HL-60 (cell line): ENCODE data around the gene POU2F2.

ENCODE experiments used
- POLR2AphosphoS5 ChIP-seq: IDR thresholded peaks from 2 replicates; pipeline ENCODE4 v1.6.1; 2012; ENCODE audit warnings: low read depth
- TF ChIP-seq, protein P1 (sequence below): IDR thresholded peaks from one replicate; pipeline ENCODE4 v1.5.1; 2011; ENCODE audit warnings: low read length, control low read depth, inconsistent platforms; ENCODE audit not compliant: insufficient read depth

DNA sequence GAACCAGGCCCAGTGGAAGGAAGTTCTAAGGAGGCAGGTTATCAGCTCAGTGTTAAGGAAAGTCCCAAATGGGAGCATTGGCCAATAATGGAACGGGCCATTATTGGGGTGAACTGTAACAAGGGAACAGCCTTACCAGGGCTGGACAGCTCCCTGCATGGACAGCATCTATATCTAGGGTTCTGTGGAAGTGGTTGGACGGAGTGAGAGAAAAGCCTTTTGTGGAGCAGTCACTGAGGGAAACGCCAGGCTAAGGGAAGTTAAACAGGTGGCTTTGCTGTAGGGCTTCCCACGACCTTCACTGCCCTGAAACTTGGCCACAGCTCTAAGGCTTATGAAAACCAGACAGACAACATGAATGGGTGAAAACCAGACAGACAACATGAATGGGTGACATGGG, 17.0 kb downstream of the POU2F2 start:
- TF ChIP-seq, protein P1, sequence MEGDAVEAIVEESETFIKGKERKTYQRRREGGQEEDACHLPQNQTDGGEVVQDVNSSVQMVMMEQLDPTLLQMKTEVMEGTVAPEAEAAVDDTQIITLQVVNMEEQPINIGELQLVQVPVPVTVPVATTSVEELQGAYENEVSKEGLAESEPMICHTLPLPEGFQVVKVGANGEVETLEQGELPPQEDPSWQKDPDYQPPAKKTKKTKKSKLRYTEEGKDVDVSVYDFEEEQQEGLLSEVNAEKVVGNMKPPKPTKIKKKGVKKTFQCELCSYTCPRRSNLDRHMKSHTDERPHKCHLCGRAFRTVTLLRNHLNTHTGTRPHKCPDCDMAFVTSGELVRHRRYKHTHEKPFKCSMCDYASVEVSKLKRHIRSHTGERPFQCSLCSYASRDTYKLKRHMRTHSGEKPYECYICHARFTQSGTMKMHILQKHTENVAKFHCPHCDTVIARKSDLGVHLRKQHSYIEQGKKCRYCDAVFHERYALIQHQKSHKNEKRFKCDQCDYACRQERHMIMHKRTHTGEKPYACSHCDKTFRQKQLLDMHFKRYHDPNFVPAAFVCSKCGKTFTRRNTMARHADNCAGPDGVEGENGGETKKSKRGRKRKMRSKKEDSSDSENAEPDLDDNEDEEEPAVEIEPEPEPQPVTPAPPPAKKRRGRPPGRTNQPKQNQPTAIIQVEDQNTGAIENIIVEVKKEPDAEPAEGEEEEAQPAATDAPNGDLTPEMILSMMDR = no peak
- no peak for TF ChIP-seq POLR2AphosphoS5
